Hematopoietic multipotent progenitor cell treated with erythropoietin and hydrocortisone succinate and interleukin-3 and kit ligand, for 8 days (in vitro differentiated cells): Measurements from ENCODE around the gene PRG2.
"Not testable (repeated sequence)": the region's sequence is repeated elsewhere in the genome, so short reads cannot be mapped to it uniquely, and the experiment has no call there.

Experiments
- DNase-seq: peaks from one replicate; pipeline ENCODE4 v3.0.0-alpha.2; 2015

PRG2 gene

DNA sequence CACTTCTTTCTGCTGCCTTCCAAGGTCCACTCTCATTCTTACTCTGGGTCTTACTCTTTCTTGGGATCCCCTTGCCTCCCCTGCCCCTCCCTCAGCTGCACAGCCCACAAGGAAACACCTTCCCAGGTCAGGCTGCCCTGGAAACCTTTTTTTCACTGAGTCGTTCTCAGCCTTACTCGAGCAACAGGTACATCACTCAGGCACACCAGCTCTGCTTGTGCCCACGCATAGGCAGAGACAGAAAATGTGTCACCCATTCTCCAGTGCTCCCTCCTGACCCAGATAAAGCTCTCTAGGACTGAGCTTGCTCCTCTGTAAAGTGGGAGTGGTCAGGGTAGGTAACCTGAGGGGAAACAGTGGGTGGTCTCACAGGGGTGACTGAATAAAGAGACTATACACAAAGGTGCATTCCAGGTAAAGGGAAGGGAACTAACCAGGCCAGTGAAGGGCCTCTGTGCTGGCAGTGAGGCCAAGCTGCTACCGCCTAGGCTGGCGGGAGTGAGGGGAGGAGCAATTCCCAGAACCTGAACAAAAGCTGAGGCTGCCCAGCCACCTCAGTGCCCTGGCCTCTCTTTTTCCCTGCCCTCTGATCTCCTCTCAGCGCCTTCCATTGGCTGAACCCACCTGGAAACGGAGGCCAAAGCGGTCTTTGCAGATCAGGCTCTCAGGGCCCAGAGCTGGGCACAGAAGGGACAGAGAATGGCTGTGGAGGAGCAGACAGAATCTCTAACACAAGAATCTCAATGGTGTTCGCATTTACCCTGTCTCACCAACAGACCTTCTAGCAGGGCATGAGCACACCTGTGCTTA is 25.4 kb downstream of the PRG2 start:
- DNase-seq, result no peak

DNA sequence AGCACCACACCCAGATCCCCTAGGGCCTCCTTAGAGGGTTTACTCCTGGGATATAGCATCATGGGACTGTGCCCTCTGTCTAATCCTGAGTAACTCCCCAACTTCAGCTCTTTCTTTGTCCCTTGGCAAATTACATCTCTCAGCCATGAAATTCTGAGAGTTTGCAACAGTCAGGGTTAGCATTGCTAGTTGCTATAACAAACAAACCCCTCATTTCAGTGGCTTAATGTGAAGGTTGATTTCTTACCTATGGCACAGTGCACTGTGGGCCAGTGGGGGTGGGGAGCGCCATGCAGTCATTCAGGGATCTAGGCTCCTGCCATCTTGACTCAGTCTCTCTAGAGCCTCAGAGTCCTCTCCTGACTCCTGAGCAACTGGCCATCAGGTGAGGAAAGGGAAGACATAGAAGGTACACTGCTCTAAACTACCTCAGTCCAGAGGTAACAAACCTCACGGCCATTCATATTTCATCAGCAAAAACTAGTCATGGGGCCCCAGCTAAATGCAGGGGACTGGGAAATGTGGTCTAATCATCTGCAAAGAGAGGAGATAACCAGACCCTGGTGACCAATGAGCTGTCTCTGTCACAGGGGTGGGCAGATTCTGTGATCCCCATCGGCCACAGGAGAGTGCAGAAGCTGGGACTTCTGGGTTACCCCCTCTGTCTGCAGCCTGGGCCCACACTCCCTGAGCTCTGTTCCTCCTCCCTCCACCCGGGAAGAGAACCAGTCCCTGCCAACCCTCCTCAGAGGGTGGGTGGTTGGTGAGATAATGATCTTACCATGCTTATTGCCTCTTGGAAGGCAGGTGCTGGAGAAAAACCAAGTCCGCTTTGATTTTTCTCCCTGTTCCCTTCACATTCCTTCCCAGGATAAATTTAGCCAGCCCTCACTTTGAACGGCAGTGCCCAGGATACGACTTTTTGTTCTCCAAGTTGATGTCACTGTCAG is 27.0 kb downstream of the PRG2 start:
- DNase-seq, result peak; percentile 50

DNA sequence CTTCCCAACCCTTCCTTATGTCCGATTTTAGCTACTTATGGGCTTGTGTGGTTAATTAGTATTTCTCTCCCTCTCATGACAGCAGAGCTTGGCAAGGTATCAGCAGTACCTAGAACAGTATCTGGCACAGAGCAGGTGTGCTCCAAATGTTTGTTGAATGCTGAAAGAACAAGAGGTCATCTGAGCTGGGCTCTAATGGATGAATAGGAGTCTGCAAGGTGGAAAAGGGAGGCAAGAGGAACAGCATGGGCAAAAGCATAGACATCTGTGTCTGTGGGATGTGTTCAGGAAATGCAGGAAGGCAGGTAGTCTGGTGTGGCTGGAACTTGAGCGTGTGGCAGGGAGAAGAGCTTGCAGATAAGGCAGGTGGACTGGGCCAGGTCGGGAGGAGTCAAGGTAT is 28.5 kb downstream of the PRG2 start:
- DNase-seq, result no peak

DNA sequence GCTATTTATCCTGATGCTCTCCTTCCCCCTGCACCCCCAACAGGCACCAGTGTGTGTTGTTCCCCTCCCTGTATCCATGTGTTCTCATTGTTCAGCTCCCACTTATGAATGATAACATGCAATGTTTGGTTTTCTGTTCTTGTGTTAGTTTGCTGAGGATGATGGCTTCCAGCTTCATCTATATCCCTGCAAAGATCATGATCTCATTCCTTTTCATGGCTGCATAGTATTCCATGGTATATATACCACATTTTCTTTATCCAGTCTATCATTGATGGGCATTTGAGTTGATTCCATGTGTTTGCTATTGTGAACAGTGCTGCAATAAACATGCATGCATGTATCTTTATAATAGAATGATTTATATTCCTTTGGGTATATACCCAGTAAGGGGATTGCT is 29.0 kb downstream of the PRG2 start:
- DNase-seq, result not testable (repeated sequence)

DNA sequence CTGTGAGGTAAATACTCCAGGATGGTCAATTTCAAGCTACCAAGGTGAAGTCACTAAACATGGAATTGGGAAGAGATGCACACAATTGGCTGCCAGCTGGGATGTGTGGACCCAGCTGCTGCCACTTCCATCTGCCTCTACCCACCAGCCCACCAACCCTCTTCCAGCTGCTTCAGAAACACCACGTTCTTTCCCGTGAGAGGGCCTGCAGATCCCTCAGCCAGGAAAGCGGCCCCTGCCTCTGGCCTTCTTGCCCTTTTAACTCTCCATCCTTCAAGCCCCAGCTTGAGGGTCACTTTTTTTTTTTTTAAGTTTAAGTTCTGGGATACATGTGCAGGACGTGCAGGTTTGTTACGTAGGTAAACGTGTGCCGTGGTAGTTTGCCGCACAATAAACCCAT is 29.5 kb downstream of the PRG2 start:
- DNase-seq, result no peak

DNA sequence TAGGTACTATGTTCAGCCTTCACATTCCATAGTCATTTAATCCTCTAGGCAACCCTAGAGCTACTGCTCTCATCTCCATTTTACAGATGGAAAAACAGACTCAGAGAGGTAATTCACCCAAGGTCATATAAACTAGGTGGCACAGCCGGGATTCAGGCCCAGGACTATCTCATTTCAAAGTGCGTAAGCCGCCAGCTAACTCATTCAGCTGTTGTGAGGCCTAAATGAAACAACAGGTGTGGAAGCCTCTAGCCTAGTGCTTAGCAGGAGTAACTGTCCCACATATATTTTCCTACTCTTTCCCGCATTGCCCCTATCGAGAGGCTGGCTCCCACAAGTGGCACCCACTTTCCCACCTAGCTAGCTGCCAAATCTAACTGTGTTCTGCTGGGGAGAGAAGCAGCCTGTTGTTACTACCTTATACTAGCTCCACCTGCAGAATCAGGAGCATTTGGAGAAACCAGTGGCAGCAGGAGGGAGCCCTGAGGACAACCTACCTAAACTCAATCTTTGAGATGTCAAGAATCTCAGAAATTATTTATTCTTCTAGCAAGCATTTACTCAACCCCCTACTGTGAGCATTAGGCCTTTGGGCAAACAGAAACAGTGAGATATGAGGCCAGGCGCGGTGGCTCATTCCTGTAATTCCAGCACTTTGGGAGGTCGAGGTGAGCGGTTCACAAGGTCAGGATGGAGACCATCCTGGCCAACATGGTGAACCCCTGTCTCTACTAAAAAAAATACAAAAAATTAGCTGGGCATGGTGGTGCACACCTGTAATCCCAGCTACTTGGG is 30.4 kb downstream of the PRG2 start:
- DNase-seq, result no peak

DNA sequence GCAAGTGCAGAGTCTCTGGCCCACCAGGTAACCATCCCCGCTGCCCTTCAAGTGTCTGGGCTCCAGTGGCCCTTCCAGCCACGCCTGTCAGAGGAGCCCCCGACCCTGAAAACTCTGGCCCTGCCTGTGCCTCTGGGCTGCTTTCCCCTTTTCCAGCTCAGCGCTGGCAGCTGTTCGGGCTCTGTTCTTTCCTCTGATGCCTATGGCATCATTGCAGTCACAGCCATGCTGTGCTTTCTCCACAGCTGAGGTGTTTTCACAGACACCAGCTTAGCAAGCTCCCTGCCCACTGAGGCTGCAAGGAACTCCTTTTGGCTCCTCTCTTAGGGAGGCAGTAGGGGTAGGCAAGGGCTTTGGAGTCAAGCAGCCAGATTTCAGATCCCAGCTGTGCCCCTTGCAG is 31.1 kb downstream of the PRG2 start:
- DNase-seq, result no peak

DNA sequence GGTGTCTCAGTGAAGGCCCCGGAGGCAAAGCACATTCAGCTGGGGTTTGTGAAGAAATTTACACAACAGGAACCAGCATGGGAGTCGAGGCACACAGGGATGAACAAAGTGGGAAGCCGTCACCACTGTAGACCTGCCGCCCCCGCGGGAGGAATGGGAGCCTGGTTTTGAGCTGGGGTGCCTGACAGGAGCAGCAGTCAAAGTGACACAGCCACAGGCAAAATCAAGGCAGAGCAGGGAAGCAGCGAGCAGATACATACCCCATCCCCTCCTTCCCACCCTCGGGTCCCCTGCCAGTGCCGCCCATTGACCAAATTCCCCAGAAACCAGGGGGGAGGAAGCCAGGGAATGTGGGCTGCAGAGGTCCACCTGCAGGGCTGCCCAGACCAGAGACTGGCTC is 31.5 kb downstream of the PRG2 start:
- DNase-seq, result no peak

DNA sequence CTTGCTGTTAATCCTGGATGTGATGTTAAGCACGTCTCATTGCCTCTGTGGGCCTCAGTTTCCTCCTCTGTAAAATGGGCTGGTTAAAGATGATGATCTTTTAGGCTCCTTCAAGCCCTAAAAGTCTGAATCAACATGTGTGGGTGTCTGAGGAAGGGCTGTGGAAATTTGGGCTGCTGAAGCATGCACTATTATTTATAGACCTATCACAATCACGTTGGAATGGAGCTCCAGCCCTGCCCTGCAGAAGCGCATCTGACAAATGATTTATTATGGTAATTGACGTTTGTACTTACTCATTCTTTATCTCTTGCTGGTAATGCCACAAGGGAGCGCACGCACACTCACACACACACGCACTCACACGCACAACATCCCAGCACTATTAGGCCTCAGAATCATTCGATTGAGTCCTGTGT is 31.9 kb downstream of the PRG2 start:
- DNase-seq, result peak; percentile 81

DNA sequence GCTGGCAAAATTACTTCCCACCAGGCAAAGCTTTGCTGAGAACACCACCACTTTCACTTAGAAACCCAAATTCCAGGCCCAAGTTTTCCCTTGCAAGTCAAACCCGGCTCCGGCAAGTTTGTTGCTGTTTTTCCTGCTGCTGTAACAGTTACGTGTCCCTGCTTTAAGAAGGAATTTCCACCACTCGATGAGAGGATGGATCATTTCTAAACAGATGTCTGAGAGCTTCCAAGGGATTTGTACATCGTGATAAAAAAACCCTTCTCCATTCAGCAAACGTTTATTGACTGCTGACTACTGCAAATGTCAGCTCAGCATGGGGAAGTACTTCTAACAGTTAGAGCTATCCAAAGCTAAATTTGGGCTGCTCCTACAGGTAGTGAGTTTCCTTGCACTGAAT is 32.6 kb downstream of the PRG2 start:
- DNase-seq, result no peak

DNA sequence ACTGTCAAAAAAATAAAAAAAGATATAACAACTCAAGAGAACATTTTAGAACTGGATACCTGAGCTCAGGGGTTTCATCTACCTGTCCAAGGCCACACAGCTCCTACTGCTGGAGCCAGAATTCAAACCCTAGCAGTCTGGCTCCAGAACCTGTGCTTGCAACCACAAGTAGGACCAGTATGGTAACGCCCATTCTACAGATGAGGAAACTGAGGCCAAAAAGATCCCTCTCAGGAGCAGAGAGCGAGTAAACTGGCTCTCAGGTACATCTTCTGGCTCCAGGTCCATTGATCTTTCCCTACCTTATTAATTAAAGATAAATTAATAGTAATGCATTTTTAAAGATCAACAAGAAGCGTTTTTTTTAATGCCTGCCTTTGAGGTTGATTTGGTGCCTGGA is 33.1 kb downstream of the PRG2 start:
- no peak for DNase-seq

DNA sequence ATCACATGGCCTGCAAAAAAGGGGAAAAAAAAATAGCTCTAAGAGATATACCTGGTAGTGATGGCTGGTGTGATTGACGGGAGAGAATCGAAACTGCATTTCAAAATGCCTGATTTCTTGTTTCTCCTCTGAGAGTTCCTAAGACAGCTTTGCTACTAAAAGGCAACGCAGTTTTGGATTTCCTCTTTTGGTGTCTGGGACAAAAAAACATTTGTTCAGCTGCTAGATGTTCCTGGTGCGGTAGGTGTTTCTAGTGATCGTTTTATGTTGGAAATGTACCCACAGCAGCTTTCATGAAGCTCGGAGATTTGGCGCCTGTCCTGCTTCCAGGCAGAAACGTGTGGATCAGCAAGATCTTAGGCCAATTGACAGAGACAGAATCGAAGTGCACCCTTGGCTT is 34.2 kb downstream of the PRG2 start:
- no peak for DNase-seq

DNA sequence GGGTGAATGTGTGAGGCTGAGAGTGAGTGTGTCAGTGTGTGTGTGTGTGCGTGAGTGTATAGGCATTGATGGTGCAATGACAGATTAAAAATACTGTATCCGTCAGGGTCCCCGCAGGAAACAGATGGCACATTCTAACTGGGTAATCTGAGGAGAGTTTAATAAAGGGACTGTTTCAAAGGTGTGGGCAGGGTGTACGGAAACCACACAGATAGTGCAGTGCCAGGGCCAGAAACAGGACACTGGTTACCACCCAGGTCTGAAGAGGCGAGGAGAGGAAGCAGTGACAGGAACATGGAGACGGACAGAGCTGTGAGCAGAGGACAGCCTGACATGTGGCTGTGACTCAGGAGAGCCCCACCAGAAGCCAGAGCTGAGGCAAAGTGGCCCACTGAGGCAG is 35.8 kb downstream of the PRG2 start:
- peak; percentile 79 for DNase-seq

DNA sequence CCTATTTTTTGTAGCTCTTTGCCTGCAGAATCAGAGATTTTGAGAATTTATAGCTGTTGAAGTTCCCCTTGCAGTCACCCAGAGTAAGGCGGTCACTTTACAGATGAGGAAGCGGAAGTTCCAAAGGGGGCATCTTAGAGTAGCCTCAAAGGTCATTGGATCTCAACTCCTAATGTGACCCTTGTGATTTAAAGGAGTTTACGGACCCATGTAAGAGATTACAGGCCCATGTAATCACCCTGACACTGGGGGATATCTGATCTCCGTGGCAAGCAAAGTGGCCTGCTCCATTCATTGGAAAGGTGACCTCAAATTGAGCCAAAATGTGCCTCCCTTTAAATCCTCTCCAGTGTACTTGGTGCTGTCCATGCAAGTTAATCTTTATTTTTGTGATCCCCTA is 36.6 kb downstream of the PRG2 start:
- DNase-seq, result peak; percentile 26

DNA sequence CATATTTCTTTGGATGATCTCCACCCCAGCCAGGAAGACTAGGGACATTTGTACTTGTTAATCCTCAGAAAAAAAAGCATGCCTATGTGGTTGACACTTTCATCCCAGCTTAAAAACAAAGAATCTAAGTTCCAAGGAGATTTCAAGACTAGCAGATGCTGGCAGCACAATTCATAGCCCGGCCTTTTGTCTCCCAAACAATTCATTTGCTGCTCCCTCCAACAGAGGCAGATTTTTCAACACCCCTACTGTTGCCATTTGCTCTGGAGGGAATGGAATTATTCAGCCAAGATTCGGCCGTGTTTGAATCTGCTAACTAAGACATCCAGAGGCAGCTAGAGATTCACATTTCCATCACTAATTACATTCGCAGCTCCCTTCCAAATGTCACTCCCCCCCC is 37.0 kb downstream of the PRG2 start:
- no peak for DNase-seq

DNA sequence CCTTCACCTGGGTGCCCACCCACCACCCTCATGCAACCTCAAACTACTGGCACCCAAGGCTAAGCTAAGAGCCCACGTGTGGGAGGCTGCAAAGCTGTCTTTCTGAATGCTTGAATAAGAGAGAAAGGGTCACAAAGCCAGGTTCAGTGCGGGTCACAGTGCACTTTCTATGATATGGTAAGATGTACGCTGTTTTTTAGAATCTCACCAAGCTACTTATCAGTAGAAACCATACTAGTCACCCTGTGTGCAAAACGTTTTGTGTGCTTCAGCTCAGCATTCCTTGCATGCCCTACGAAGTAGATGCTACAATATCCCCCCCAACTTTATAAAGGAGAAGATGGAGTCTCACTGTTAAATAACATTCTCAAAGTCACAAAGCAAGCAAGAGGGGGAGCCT is 37.4 kb downstream of the PRG2 start:
- DNase-seq, result peak; percentile 79

DNA sequence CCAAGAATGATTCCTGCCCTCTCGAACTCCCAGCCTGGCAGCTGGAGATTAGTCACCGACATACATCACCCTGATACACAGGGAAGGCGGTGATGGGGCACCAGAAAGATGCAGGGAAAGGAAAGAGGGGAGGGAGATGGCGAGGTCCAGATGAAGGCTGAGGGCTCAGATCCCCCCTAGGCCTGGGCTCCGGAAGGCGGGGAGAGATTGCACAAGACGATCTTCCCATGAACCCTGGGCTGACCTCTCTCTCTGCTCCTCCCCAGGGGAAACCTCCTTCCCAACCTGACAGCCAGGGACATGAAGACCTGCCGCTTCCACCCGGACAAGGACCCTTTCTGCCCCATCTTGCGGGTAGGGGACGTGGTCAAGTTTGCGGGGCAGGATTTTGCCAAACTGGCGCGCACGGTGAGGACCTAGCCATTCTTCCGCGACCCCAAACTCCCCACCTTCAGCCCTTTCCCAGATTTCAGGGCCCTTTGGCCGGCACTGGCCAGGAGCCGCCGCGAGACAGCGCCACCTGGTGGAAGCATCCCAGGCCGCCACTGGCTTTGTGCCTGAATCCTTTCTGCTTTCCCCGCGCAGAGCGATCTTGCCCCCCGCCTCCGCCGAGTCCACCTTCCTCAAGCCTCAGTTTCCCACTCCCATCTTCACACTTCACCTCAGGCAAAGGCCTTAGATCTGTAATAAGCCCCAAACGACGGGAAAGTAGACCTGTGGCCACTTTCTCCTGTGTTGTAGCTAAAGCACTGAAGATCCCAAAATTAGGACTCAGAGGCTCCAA is 40.8 kb downstream of the PRG2 start:
- peak; percentile 48 for DNase-seq

DNA sequence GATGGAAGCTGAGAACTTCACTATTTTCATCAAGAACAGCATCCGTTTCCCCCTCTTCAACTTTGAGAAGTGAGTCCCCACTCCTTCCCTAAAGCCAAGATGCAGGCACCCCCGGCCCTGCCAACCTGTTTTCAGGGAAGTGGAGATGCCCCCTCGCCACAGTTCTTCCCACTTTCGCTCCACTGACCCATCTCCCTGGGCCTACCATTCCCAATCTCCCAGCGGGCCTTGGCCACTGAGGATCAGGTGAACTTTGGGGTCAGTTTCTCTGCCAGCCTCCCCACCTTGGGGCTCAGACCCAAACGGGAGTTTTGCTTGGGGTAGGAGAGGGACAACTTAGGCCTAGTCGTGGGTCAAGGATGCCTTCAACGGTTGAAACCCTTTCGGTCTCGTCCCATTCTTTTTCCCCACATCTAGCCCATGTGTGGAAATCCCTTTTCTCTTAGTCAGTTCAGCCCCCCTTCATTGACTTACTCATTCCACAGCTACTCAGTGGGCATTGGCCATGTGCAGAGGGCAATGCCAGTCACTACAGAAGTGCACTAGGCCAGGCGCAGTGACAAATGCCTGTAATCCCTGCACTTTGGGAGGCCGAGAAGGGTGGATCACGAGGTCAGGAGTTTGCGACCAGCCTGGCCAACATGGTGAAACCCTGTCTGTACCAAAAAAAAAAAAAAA is 41.7 kb downstream of the PRG2 start:
- no peak for DNase-seq

DNA sequence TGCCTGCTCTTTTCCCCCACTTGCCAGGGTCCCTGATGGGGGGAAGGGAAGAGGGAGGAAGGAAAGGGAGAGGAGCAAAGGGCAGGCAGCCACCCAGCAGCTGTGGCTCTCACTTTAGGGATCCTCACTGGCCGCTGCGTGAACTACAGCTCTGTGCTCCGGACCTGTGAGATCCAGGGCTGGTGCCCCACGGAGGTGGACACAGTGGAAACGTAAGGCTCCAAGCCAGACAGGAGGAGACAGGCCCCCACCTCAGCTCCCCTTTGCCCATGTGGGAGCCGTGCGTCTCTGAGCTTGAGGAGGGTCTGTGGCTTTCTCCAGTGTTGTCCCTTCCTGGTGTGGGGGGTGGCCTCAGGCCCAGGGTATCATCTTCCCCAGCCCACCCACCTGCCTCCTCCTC is 42.4 kb downstream of the PRG2 start:
- no peak for DNase-seq

DNA sequence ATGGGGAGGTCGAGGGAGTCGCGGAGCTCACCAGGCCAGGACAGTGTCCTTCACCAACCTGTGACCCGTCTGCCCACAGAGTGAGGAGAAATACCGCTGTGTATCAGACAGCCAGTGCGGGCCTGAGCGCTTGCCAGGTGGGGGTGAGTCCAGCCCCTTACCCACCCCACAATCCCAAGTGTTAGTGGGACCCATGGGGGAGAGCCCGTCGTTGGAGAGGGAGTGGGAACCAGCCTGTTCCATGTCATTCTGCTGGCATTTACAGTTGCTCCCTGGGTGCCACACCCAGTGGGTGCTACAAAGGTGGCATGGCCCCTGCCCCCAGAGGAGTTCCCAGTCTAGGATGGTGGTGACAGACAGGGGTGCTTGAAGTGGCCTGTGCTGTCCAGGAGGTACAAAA is 43.1 kb downstream of the PRG2 start:
- DNase-seq, result no peak

DNA sequence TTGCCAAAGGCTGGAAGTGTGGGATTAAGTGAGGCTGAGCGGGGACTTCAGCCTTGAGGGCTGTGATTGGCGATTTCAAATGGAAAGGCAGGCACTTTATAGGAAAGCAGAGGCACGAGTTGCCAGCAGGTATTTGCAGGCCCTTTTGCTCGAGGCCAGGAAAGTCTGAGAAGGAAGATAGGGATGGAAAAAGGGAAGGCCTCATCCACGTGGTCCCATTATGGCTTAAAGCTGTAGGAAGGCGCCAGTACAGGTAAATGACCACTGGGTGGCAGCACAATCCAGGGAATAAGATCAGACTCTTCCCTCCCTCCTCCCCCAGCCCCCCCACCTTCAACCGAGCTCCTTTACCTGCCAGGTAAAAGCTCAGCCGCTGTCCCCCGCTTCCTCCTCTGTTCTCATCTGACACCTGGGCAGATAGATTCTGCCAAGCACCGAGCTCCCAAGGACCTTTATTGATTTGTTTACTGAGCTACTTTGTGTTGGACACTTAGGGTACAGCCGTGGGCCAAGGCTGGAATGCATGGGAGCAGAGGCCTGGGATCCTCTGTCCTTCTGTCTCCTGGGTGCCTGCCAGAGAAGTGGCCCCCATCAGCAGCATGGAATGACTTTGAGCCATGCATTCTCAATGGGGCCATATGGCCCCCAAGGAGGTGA is 44.8 kb downstream of the PRG2 start:
- peak; percentile 84 for DNase-seq
